H1 (cell line): ENCODE data around the gene GTSE1. TPM values are rescaled to one million over a fixed set of nuclear protein-coding genes. Genes with fewer than 3 reads are reported as not detected.

Experiments
- CTCF ChIA-PET: fragments of 300-600 bp; sonication (Branson Sonifier 250); formaldehyde crosslinking; loops from one replicate; lab custom pipeline; 2021; ENCODE audit not compliant: partially characterized antibody; lab: Charles Lee
- POLR2A ChIA-PET: fragments of 300-600 bp; sonication (Branson Sonifier 250); formaldehyde crosslinking; loops from one replicate; lab custom pipeline; 2021; ENCODE audit warnings: inconsistent platforms; ENCODE audit not compliant: partially characterized antibody; lab: Charles Lee
- DNase-seq, 2 experiments: peaks; one replicate each; pipeline versions ENCODE4 v3.0.0 to v3.0.0-alpha.2; 2010 to 2022; ENCODE audit warnings: low spot score in 2 of 2, low read depth in 1 of 2, mixed read lengths in 1 of 2
- FAIRE-seq: peaks from 2 replicates; lab custom pipeline; 2011; peaks lifted over from hg19 to GRCh38; lab: Jason Lieb, UNC
- H2AFZ ChIP-seq: 2 replicates; pipeline ENCODE4 v1.8.1; 2012; ENCODE audit warnings: low read length, inconsistent platforms
- H2AK5ac ChIP-seq: 2 replicates; pipeline ENCODE4 v1.6.1; 2013; ENCODE audit warnings: low read depth, low read length
- H2BK120ac ChIP-seq: replicated peaks from 2 replicates; pipeline ENCODE3; 2013; ENCODE audit warnings: low read depth, low read length, inconsistent platforms
- H2BK12ac ChIP-seq: 2 replicates; pipeline ENCODE4 v1.6.1; 2013; ENCODE audit warnings: low read depth, low read length
- H2BK15ac ChIP-seq: 2 replicates; pipeline ENCODE4 v1.6.1; 2013; ENCODE audit warnings: low read length
- H2BK20ac ChIP-seq: 2 replicates; pipeline ENCODE4 v1.6.1; 2013; ENCODE audit warnings: low read length
- H2BK5ac ChIP-seq: 2 replicates; pipeline ENCODE4 v1.6.1; 2013; ENCODE audit warnings: low read depth, low read length
- H3K14ac ChIP-seq: 2 replicates; pipeline ENCODE4 v1.6.1; 2013; ENCODE audit warnings: inconsistent platforms; ENCODE audit not compliant: insufficient read length
- H3K18ac ChIP-seq: 2 replicates; pipeline ENCODE4 v1.6.1; 2013; ENCODE audit warnings: low read length; ENCODE audit errors: extremely low read depth
- H3K23ac ChIP-seq: 2 replicates; pipeline ENCODE4 v1.6.1; 2013; ENCODE audit warnings: inconsistent platforms; ENCODE audit not compliant: insufficient read length
- H3K23me2 ChIP-seq: 2 replicates; pipeline ENCODE4 v1.6.1; 2013; ENCODE audit warnings: low read depth, low read length
- H3K27ac ChIP-seq: 2 replicates; pipeline ENCODE4 v1.6.1; 2011; ENCODE audit warnings: low read depth, low read length, inconsistent platforms
- H3K27me3 ChIP-seq, 4 experiments: replicated peaks in 1 of 4; 1 replicate in 1 of 4; 2 replicates in 3 of 4; pipeline versions ENCODE4 v1.6.1 to v1.8.1; 2011 to 2013; ENCODE audit warnings: low read length in 3 of 4, mild to moderate bottlenecking in 3 of 4, inconsistent platforms in 2 of 4, mixed read lengths in 2 of 4, moderate library complexity in 1 of 4; ENCODE audit not compliant: control insufficient read depth in 3 of 4, insufficient read depth in 3 of 4; ENCODE audit errors: extremely low read depth in 1 of 4
- H3K36me3 ChIP-seq, 4 experiments: 2 replicates each; pipeline versions ENCODE4 v1.6.1 to v1.8.1; 2011 to 2013; ENCODE audit warnings: mild to moderate bottlenecking in 4 of 4, low read length in 3 of 4, moderate library complexity in 2 of 4, control low read depth in 1 of 4, inconsistent platforms in 1 of 4; ENCODE audit not compliant: insufficient read depth in 4 of 4, control insufficient read depth in 2 of 4
- H3K4ac ChIP-seq: replicated peaks from 2 replicates; pipeline ENCODE3; 2013; ENCODE audit warnings: low read length, low read depth, mixed read lengths, inconsistent platforms; ENCODE audit not compliant: insufficient read length
- H3K4me1 ChIP-seq, 4 experiments: replicated peaks in 1 of 4; 1 replicate in 1 of 4; 2 replicates in 3 of 4; pipeline versions ENCODE4 v1.6.1 to v1.8.1; 2011 to 2013; ENCODE audit warnings: low read length in 3 of 4, inconsistent platforms in 2 of 4, mixed read lengths in 1 of 4; ENCODE audit not compliant: insufficient read depth in 4 of 4, control insufficient read depth in 3 of 4
- H3K4me2 ChIP-seq, 2 experiments: 2 replicates each; pipeline versions ENCODE4 v1.6.1 to v1.8.1; 2011 to 2013; ENCODE audit warnings: low read depth in 2 of 2, low read length in 2 of 2, control low read depth in 1 of 2, inconsistent platforms in 1 of 2, mild to moderate bottlenecking in 1 of 2; ENCODE audit not compliant: insufficient read depth in 1 of 2
- H3K4me3 ChIP-seq, 4 experiments: fragments of 200-600, 300-600 bp in 1 of 4; sonication (generic), shearing (Covaris generic), sonication (Bioruptor Twin) in 1 of 4; 2 replicates each; pipeline versions ENCODE4 v1.5.1 to v1.8.1; 2011 to 2016; ENCODE audit warnings: low read length in 4 of 4, low read depth in 3 of 4, control low read depth in 2 of 4, inconsistent platforms in 2 of 4, mild to moderate bottlenecking in 2 of 4, mixed read lengths in 1 of 4, moderate library complexity in 1 of 4; ENCODE audit not compliant: insufficient read depth in 2 of 4; ENCODE audit errors: extremely low read depth in 1 of 4
- H3K56ac ChIP-seq: replicated peaks from 2 replicates; pipeline ENCODE3; 2013; ENCODE audit warnings: low read depth, mild to moderate bottlenecking, mixed read lengths, low read length, inconsistent platforms; ENCODE audit not compliant: insufficient read length
- H3K79me1 ChIP-seq: 2 replicates; pipeline ENCODE4 v1.6.1; 2013; ENCODE audit warnings: low read depth, low read length, control low read depth
- H3K79me2 ChIP-seq, 2 experiments: 2 replicates each; pipeline versions ENCODE4 v1.6.1 to v1.8.1; 2012 to 2013; ENCODE audit warnings: low read length in 2 of 2, mild to moderate bottlenecking in 2 of 2, inconsistent platforms in 1 of 2; ENCODE audit not compliant: insufficient read depth in 2 of 2, control insufficient read depth in 1 of 2
- H3K9ac ChIP-seq, 4 experiments: replicated peaks in 1 of 4; 1 replicate in 1 of 4; 2 replicates in 3 of 4; pipeline versions ENCODE4 v1.6.1 to v1.8.1; 2011 to 2013; ENCODE audit warnings: low read depth in 3 of 4, low read length in 3 of 4, control low read depth in 2 of 4, mild to moderate bottlenecking in 2 of 4, moderate library complexity in 2 of 4, inconsistent platforms in 1 of 4; ENCODE audit errors: extremely low read depth in 1 of 4
- H3K9me3 ChIP-seq, 2 experiments: 2 replicates each; pipeline versions ENCODE4 v1.6.1 to v1.8.1; 2012 to 2013; ENCODE audit warnings: mild to moderate bottlenecking in 2 of 2, moderate library complexity in 2 of 2, control low read depth in 1 of 2, inconsistent platforms in 1 of 2, low read depth in 1 of 2, low read length in 1 of 2, mixed read lengths in 1 of 2; ENCODE audit not compliant: insufficient read depth in 2 of 2
- H4K20me1 ChIP-seq, 2 experiments: replicated peaks in 1 of 2; 2 replicates each; pipeline versions ENCODE3 to v1.8.1; 2011 to 2013; ENCODE audit warnings: inconsistent platforms in 2 of 2, low read length in 2 of 2, mild to moderate bottlenecking in 1 of 2; ENCODE audit not compliant: insufficient read depth in 2 of 2, control insufficient read depth in 1 of 2
- H4K5ac ChIP-seq: 2 replicates; pipeline ENCODE4 v1.6.1; 2013; ENCODE audit warnings: low read length, low read depth, mixed read lengths, inconsistent platforms; ENCODE audit not compliant: insufficient read length
- H4K8ac ChIP-seq: 2 replicates; pipeline ENCODE4 v1.8.0; 2013; ENCODE audit warnings: mild to moderate bottlenecking, moderate library complexity, low read length, inconsistent platforms; ENCODE audit not compliant: insufficient read depth; ENCODE audit errors: extremely low read depth
- H4K91ac ChIP-seq: replicated peaks from 2 replicates; pipeline ENCODE3; 2013; ENCODE audit warnings: low read length, mixed read lengths, inconsistent platforms; ENCODE audit not compliant: insufficient read length
- BACH1 ChIP-seq: IDR thresholded peaks from 2 replicates; pipeline ENCODE4 v1.6.1; 2012; ENCODE audit warnings: low read length, improper control_type of control experiment
- CHD1 ChIP-seq: IDR thresholded peaks from 2 replicates; pipeline ENCODE4 v1.6.1; 2012; ENCODE audit warnings: low read depth, low read length, improper control_type of control experiment
- FOSL1 ChIP-seq: IDR thresholded peaks from 2 replicates; pipeline ENCODE4 v1.6.1; 2011; ENCODE audit warnings: mild to moderate bottlenecking, low read depth, low read length, moderate library complexity; ENCODE audit not compliant: insufficient read depth
- JUND ChIP-seq: IDR thresholded peaks from 2 replicates; pipeline ENCODE4 v1.6.1; 2011; ENCODE audit warnings: mild to moderate bottlenecking, improper control_type of control experiment, low read length
- KDM4A ChIP-seq: IDR thresholded peaks from one replicate; pipeline ENCODE4 v1.7.1; 2012; ENCODE audit warnings: low read depth, mild to moderate bottlenecking, moderate library complexity, low read length, inconsistent platforms; ENCODE audit not compliant: severe bottlenecking
- KDM5A ChIP-seq: fragments of 200-600 bp; IDR thresholded peaks from 2 replicates; pipeline ENCODE4 v1.7.1; 2012; ENCODE audit warnings: mild to moderate bottlenecking, low read length, inconsistent platforms, mixed read lengths
- MAFK ChIP-seq: IDR thresholded peaks from 2 replicates; pipeline ENCODE4 v1.6.1; 2012; ENCODE audit warnings: low read depth, mild to moderate bottlenecking, improper control_type of control experiment, low read length
- POLR2AphosphoS5 ChIP-seq: IDR thresholded peaks from 2 replicates; pipeline ENCODE4 v1.6.1; 2011; ENCODE audit warnings: low read depth, low read length
- RFX5 ChIP-seq: IDR thresholded peaks from 2 replicates; pipeline ENCODE4 v1.6.1; 2011; ENCODE audit warnings: low read depth, low read length, improper control_type of control experiment, borderline replicate concordance
- SIX5 ChIP-seq: IDR thresholded peaks from 2 replicates; pipeline ENCODE4 v1.6.1; 2011; ENCODE audit warnings: mild to moderate bottlenecking, low read depth, low read length
- SP1 ChIP-seq: IDR thresholded peaks from 2 replicates; pipeline ENCODE4 v1.6.1; 2011; ENCODE audit warnings: low read depth, low read length
- SRF ChIP-seq: IDR thresholded peaks from 2 replicates; pipeline ENCODE4 v1.6.1; 2011; ENCODE audit warnings: mild to moderate bottlenecking, low read depth, low read length, moderate library complexity
- SUZ12 ChIP-seq: fragments of 200-600 bp; sonication (generic); IDR thresholded peaks from 2 replicates; pipeline ENCODE4 v1.6.1; 2012; ENCODE audit warnings: mild to moderate bottlenecking, inconsistent platforms, low read length, moderate library complexity, mixed read lengths
- YY1 ChIP-seq: IDR thresholded peaks from 2 replicates; pipeline ENCODE4 v1.6.1; 2011; ENCODE audit warnings: low read depth, mild to moderate bottlenecking, low read length
- ZNF274 ChIP-seq: IDR thresholded peaks from 2 replicates; pipeline ENCODE4 v1.7.0; 2012; ENCODE audit warnings: low read length, borderline replicate concordance; ENCODE audit errors: extremely low read depth
- WGBS, 2 experiments: shearing (Covaris generic) in 1 of 2; methylation state at CpG; one replicate each; pipeline versions ENCODE4 v1.1.6 to v1.1.7; 2013 to 2015; ENCODE audit warnings: low lambda C conversion rate in 2 of 2, mixed read lengths in 2 of 2, inconsistent platforms in 1 of 2, low coverage in 1 of 2, missing lambda C conversion rate in 1 of 2; ENCODE audit not compliant: insufficient replicate concordance in 2 of 2, insufficient coverage in 1 of 2, insufficient read length in 1 of 2; ENCODE audit errors: extremely low coverage in 1 of 2, missing lambda C conversion rate in 1 of 2; 5-methylcytosine and 5-hydroxymethylcytosine counted together
- polyA plus RNA-seq, 7 experiments: library from polyadenylated mRNA; depleted of rRNA in 3 of 7; stranded (reverse) in 5 of 7; unstranded in 2 of 7; fragments of >200 nt in 5 of 7; fragments of 200-250 nt in 2 of 7; gene quantifications; 1 replicate in 5 of 7; 2 replicates in 1 of 7; 4 replicates in 1 of 7; pipeline versions ENCODE4 v1.2.1 to v1.2.3, GENCODE V29; 2011 to 2013; ENCODE audit warnings: missing spikeins in 2 of 7, mixed read lengths in 2 of 7
- total RNA-seq: library from RNA; stranded (reverse); fragmentation: NEBNext Ultra II Directional; extraction: Animal tissue kit (Norgen Biotek cat#: 25700); gene quantifications from 2 replicates; pipeline ENCODE4 v1.2.1, GENCODE V29; 2021
- TF ChIP-seq, protein P1 (sequence below): IDR thresholded peaks from 2 replicates; pipeline ENCODE4 v1.6.1; 2012; ENCODE audit warnings: inconsistent platforms

The GTSE1 gene
- total and polyA plus RNA-seq, 2 of the 8 experiments (the other 6 are each of a cell fraction or from before 2014, with no cell fraction given): 17.5 to 38.6 TPM

DNA sequence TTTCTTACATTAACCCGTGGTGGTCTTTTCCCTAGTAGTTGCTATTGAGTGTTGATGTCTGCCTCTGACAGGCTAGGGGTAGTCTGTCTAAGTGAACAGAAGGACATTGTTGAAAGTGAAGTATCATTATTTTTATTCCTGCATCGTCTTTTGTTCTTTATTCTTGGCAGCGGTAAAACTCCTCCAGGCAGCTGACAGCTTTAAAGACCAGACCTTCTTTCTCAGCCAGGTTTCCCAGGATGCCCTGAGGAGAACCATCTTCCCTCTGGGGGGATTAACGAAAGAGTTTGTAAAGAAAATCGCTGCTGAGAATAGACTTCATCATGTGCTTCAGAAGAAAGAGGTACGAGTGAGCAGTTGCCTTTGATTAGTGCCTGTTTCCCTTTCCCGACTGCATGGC is 53.5 kb downstream of the GTSE1 start:
- Histone ChIP-seq H3K56ac (no peak overlapping the region), H2BK20ac (no peak overlapping the region), H3K27ac (no peak overlapping the region), H3K4ac (no peak overlapping the region), H4K91ac (no peak overlapping the region), H3K4me3 (no peak overlapping the region), H3K36me3 (peaks cover 30 to 78% (median 70%) of the 10 kb centered on the region in 4 experiments), H3K79me2 (no peaks in the 10 kb centered on the region; a peak in 1 of 4 replicates), H4K8ac (no peak overlapping the region), H3K4me2 (no peak overlapping the region), H3K79me1 (peaks cover 7% of the 10 kb centered on the region), H3K9me3 (no peaks in the 10 kb centered on the region), H2BK120ac (no peak overlapping the region), H4K20me1 (peaks cover 19 to 34% of the 10 kb centered on the region in 2 experiments), H3K23me2 (no peaks in the 10 kb centered on the region), H3K18ac (no peak overlapping the region), H3K23ac (no peak overlapping the region), H2BK15ac (no peak overlapping the region), H3K9ac (no peak overlapping the region), H3K14ac (no peak overlapping the region), H4K5ac (no peak overlapping the region), H2BK5ac (no peak overlapping the region), H3K27me3 (no peaks in the 10 kb centered on the region), H2AFZ (no peak overlapping the region), H3K4me1 (no peaks in the 10 kb centered on the region), H2AK5ac (no peak overlapping the region), H2BK12ac (no peak overlapping the region)
- DNase-seq: no peak
- ChIA-PET CTCF (interaction anchor here (1.1 to 2.3 kb wide), 4 partner anchors 9 to 228 kb away, joined by 3 to 6 read pairs (median 3); no protein-coding TSS in a partner anchor), POLR2A (interaction anchor here (0.7 to 1.7 kb wide), 2 partner anchors 11 to 22 kb away, joined by 3 to 6 read pairs; no protein-coding TSS in a partner anchor)
- no peak for FAIRE-seq
- 95% methylated on average over 7 of the region's 7 CpGs; no CpG with 5 or more reads in 1 of the 2 experiments for whole genome bisulfite sequencing, 2 experiments
- TF ChIP-seq FOSL1 (no peak), BACH1 (no peak), KDM4A (no peak), CHD1 (no peak), MAFK (no peak), YY1 (no peak), JUND (no peak), SP1 (no peak), SRF (no peak), RFX5 (no peak), ZNF274 (no peak), SIX5 (no peak), SUZ12 (no peak), POLR2AphosphoS5 (no peak), KDM5A (no peak)
- TF ChIP-seq, protein P1, sequence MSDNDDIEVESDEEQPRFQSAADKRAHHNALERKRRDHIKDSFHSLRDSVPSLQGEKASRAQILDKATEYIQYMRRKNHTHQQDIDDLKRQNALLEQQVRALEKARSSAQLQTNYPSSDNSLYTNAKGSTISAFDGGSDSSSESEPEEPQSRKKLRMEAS: no peak
